Sigmoid colon (tissue), 7 donors: ENCODE results near the gene GRIP1. TPM values are rescaled to one million over a fixed set of nuclear protein-coding genes. Genes with fewer than 3 reads are reported as not detected.

Source experiments
- DNase-seq: peaks from one replicate; pipeline ENCODE4 v3.0.0-alpha.2; 2019
- H3K27ac ChIP-seq, 4 donors: fragments of 200-600 bp; sonication (generic); one replicate each; pipeline ENCODE4 v1.5.1; 2016 to 2019; ENCODE audit warnings: mild to moderate bottlenecking in 1 of 4
- H3K27me3 ChIP-seq, 3 donors: fragments of 200-600 bp; sonication (generic); one replicate each; pipeline ENCODE4 v1.5.1; 2019; ENCODE audit warnings: mild to moderate bottlenecking in 1 of 3
- H3K36me3 ChIP-seq, 4 donors: fragments of 200-600 bp; sonication (generic); one replicate each; pipeline ENCODE4 v1.5.1; 2016 to 2019
- H3K4me1 ChIP-seq, 4 donors: fragments of 200-600 bp; sonication (generic); one replicate each; pipeline ENCODE4 v1.5.1; 2017 to 2019
- H3K4me3 ChIP-seq, 4 donors: fragments of 200-600 bp; sonication (generic); one replicate each; pipeline ENCODE4 v1.5.1; 2017 to 2019; ENCODE audit warnings: mild to moderate bottlenecking in 2 of 4, moderate library complexity in 1 of 4
- H3K9me3 ChIP-seq, 4 donors: fragments of 200-600 bp in 3 of 4; sonication (generic) in 3 of 4; one replicate each; pipeline versions ENCODE4 v1.5.1 to v1.6.1; 2013 to 2019
- CTCF ChIP-seq, 4 experiments: fragments of 450-650 bp in 3 of 4; fragments of 200-600 bp in 1 of 4; IDR thresholded peaks; one replicate each; pipeline ENCODE4 v1.5.1; 2016 to 2019; ENCODE audit warnings: antibody characterized with exemption in 4 of 4, mild to moderate bottlenecking in 3 of 4, moderate library complexity in 2 of 4
- EP300 ChIP-seq, 4 donors: sonication (generic); formaldehyde crosslinking; IDR thresholded peaks; one replicate each; pipeline ENCODE4 v1.6.1; 2017; ENCODE audit warnings: antibody characterized with exemption in 4 of 4
- POLR2A ChIP-seq, 2 donors: fragments of 450-650 bp; IDR thresholded peaks; one replicate each; pipeline ENCODE4 v1.6.1; 2016; ENCODE audit warnings: antibody characterized with exemption in 2 of 2, mild to moderate bottlenecking in 2 of 2, moderate library complexity in 2 of 2
- POLR2AphosphoS5 ChIP-seq, 4 donors: sonication (generic); formaldehyde crosslinking; IDR thresholded peaks; one replicate each; pipeline ENCODE4 v1.6.1; 2017; ENCODE audit warnings: antibody characterized with exemption in 4 of 4
- WGBS, 2 donors: extraction: QIAGEN DNeasy Blood & Tissue Kit; methylation state at CpG; one replicate each; pipeline ENCODE4 v1.1.7; 2013; 5-methylcytosine and 5-hydroxymethylcytosine counted together
- intact Hi-C: fragments of 100-400 bp; cut with DNase I; formaldehyde crosslinking; loops from one replicate; pipeline ENCODE4 v1.15.1; 2023
- polyA plus RNA-seq, 3 donors: library from polyadenylated mRNA; stranded (reverse); fragments of 200-250 nt; gene quantifications; one replicate each; pipeline ENCODE4 v1.2.3, GENCODE V29; 2013
- total RNA-seq, 4 donors: library from RNA; depleted of rRNA; stranded (reverse); fragments of >200 nt; gene quantifications; one replicate each; pipeline ENCODE4 v1.1.0, GENCODE V29; 2016
- donor health status: healthy with polysubstance abuse.
- donor health status: Bipolar disorder and iron deficiency.
- donor health status: healthy.

Gene GRIP1
- total and polyA plus RNA-seq, 7 donors = 0.46 to 14.0 (median 6.3) TPM

- no peak overlapping the region for H3K4me3 ChIP-seq
- intact Hi-C loops = no loop called here
- TF ChIP-seq CTCF (IDR thresholded peaks at IDR 0.05) (no peak), POLR2A (IDR thresholded peaks at IDR 0.05) (no peak), POLR2AphosphoS5 (IDR thresholded peaks at IDR 0.05) (no peak), EP300 (IDR thresholded peaks at IDR 0.05) (no peak)
- no peaks in the 10 kb centered on the region for H3K4me1 ChIP-seq
- H3K36me3 ChIP-seq = no peaks in the 10 kb centered on the region
- no peaks in the 10 kb centered on the region for H3K27me3 ChIP-seq
- H3K27ac ChIP-seq = no peak overlapping the region
- no peaks in the 10 kb centered on the region for H3K9me3 ChIP-seq
- DNase-seq = no peak
- 79 to 83% methylated on average over 2 of the region's 2 CpGs for WGBS, 2 donors
Measured at GRCh38 chr12:66549050-66549389, 129.9 kb downstream of the GRIP1 start.

- Histone ChIP-seq H3K36me3 (no peaks in the 10 kb centered on the region), H3K4me3 (no peak overlapping the region), H3K27me3 (no peaks in the 10 kb centered on the region), H3K9me3 (no peaks in the 10 kb centered on the region), H3K4me1 (no peaks in the 10 kb centered on the region), H3K27ac (no peak overlapping the region)
- intact Hi-C loops = no loop called here
- 74 to 88% methylated on average over 4 of the region's 4 CpGs for WGBS, 2 donors
- no peak for DNase-seq
- no peak for TF ChIP-seq POLR2AphosphoS5 (IDR thresholded peaks at IDR 0.05)
- no peak for TF ChIP-seq POLR2A (IDR thresholded peaks at IDR 0.05)
- no peak for TF ChIP-seq EP300 (IDR thresholded peaks at IDR 0.05)
- no peak for TF ChIP-seq CTCF (IDR thresholded peaks at IDR 0.05)
Measured at GRCh38 chr12:66548338-66549049, 130.4 kb downstream of the GRIP1 start.

GRCh38 chr12:66541426-66541825 lies 137.4 kb downstream of the GRIP1 start:
- intact Hi-C loops = no loop called here
- Histone ChIP-seq H3K36me3 (no peaks in the 10 kb centered on the region), H3K27ac (no peak overlapping the region), H3K27me3 (no peaks in the 10 kb centered on the region), H3K9me3 (no peaks in the 10 kb centered on the region), H3K4me1 (no peaks in the 10 kb centered on the region), H3K4me3 (no peak overlapping the region)
- 75 to 80% methylated on average over 1 of the region's 1 CpG for WGBS, 2 donors
- no peak for DNase-seq
- TF ChIP-seq EP300 (IDR thresholded peaks at IDR 0.05) (no peak), POLR2A (IDR thresholded peaks at IDR 0.05) (no peak), POLR2AphosphoS5 (IDR thresholded peaks at IDR 0.05) (no peak), CTCF (IDR thresholded peaks at IDR 0.05) (no peak)

GRCh38 chr12:66539431-66539830 lies 139.4 kb downstream of the GRIP1 start:
- intact Hi-C loops = no loop called here
- no peaks in the 10 kb centered on the region for H3K9me3 ChIP-seq
- H3K4me3 ChIP-seq = no peak overlapping the region
- TF ChIP-seq POLR2AphosphoS5 (IDR thresholded peaks at IDR 0.05) (no peak), EP300 (IDR thresholded peaks at IDR 0.05) (no peak), POLR2A (IDR thresholded peaks at IDR 0.05) (no peak), CTCF (IDR thresholded peaks at IDR 0.05) (no peak)
- H3K27ac ChIP-seq = no peak overlapping the region
- H3K4me1 ChIP-seq = no peaks in the 10 kb centered on the region
- no peak for DNase-seq
- no peaks in the 10 kb centered on the region for H3K27me3 ChIP-seq
- H3K36me3 ChIP-seq = no peaks in the 10 kb centered on the region

GRCh38 chr12:66538970-66539369 lies 139.9 kb downstream of the GRIP1 start:
- H3K4me1 ChIP-seq = no peaks in the 10 kb centered on the region
- no peaks in the 10 kb centered on the region for H3K9me3 ChIP-seq
- H3K4me3 ChIP-seq = no peak overlapping the region
- no peaks in the 10 kb centered on the region for H3K27me3 ChIP-seq
- TF ChIP-seq POLR2AphosphoS5 (IDR thresholded peaks at IDR 0.05) (no peak), EP300 (IDR thresholded peaks at IDR 0.05) (no peak), POLR2A (IDR thresholded peaks at IDR 0.05) (no peak), CTCF (IDR thresholded peaks at IDR 0.05) (no peak)
- intact Hi-C loops = no loop called here
- WGBS, 2 donors = 92 to 97% methylated on average over 4 of the region's 4 CpGs
- no peak for DNase-seq
- H3K27ac ChIP-seq = no peak overlapping the region
- no peaks in the 10 kb centered on the region for H3K36me3 ChIP-seq
